Activated CD8-positive, alpha-beta T cell treated with anti-CD3 and anti-CD28 coated beads for 36 hours (primary cell): ENCODE results near the gene TAF11. TPM values are rescaled to one million over a fixed set of nuclear protein-coding genes. Genes with fewer than 3 reads are reported as not detected.

Experiments
- ATAC-seq: fragments of 200-7000 bp; cut with Tn5 transposase; one replicate; pipeline ENCODE4 v1.10.0; 2021; ENCODE audit warnings: mild to moderate bottlenecking, moderate library complexity
- CTCF ChIA-PET: fragments of 350-600 bp; sonication (Branson Sonifier 250); formaldehyde crosslinking; loops from one replicate; lab custom pipeline; 2021; ENCODE audit warnings: antibody characterized with exemption; lab: Charles Lee
- POLR2A ChIA-PET: fragments of 350-600 bp; sonication (Branson Sonifier 250); formaldehyde crosslinking; loops from one replicate; lab custom pipeline; 2021; ENCODE audit warnings: antibody characterized with exemption; lab: Charles Lee
- DNase-seq: peaks from one replicate; pipeline ENCODE4 v3.0.0-alpha.2; 2020
- H3K27ac Mint-ChIP-seq: one replicate; pipeline ENCODE4 v1.8.0; 2021; ENCODE audit warnings: mild to moderate bottlenecking, mixed read lengths
- H3K27me3 Mint-ChIP-seq: one replicate; pipeline ENCODE4 v1.8.0; 2021; ENCODE audit warnings: mixed read lengths
- H3K36me3 Mint-ChIP-seq: one replicate; pipeline ENCODE4 v1.8.0; 2021; ENCODE audit warnings: low read depth, mixed read lengths
- H3K4me1 Mint-ChIP-seq: one replicate; pipeline ENCODE4 v1.8.0; 2021; ENCODE audit warnings: low read depth, mixed read lengths
- H3K4me3 Mint-ChIP-seq: one replicate; pipeline ENCODE4 v1.8.0; 2021; ENCODE audit warnings: mild to moderate bottlenecking, moderate library complexity, mixed read lengths
- H3K9me3 Mint-ChIP-seq: one replicate; pipeline ENCODE4 v1.8.0; 2021; ENCODE audit warnings: mixed read lengths
- intact Hi-C: fragments of 100-400 bp; cut with micrococcal nuclease; formaldehyde crosslinking; loops from one replicate; pipeline ENCODE4 v1.10.0; 2022
- total RNA-seq, 2 experiments: library from RNA; stranded (reverse); gene quantifications; one replicate each; pipeline ENCODE4 v1.2.3, GENCODE V29; 2021
- TF ChIP-seq, protein P1 (sequence below): fragments of 200-600 bp; IDR thresholded peaks from one replicate; pipeline ENCODE4 v1.8.0; 2022; ENCODE audit warnings: antibody characterized with exemption, mild to moderate bottlenecking

TAF11 gene
- total RNA-seq, 2 experiments from 2014 or later, result 29.3 to 29.4 TPM

DNA sequence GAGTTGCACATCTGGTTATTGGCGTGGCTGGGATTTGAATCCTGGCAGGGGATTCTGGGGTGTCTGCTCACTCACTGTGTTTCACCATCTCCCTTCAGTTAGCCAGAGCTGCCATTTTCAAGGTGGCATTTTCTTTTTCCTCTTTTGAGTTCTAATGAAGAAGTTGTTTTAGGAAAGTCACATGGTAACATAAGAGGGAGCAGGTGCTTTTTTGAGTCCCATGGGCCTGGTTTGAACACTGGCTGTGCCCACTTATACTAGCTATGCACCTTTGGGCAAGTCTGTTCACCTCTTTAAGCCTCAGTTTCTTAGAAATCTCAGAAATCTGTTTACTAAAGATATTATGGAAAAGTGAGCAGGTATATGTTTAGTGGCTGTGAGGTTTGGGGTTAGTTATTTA lies 40.9 kb upstream of the TAF11 start:
- peaks cover 2% of the 10 kb centered on the region for H3K4me1 Mint-ChIP-seq
- ChIA-PET POLR2A (no interaction called here), CTCF (no interaction called here)
- no peak for ATAC-seq
- no peak for DNase-seq
- H3K9me3 Mint-ChIP-seq, result no peaks in the 10 kb centered on the region
- intact Hi-C loops, result no loop called here
- H3K36me3 Mint-ChIP-seq, result no peaks in the 10 kb centered on the region
- no peak overlapping the region for H3K4me3 Mint-ChIP-seq
- no peaks in the 10 kb centered on the region for H3K27me3 Mint-ChIP-seq
- H3K27ac Mint-ChIP-seq, result no peak overlapping the region
- TF ChIP-seq, protein P1, sequence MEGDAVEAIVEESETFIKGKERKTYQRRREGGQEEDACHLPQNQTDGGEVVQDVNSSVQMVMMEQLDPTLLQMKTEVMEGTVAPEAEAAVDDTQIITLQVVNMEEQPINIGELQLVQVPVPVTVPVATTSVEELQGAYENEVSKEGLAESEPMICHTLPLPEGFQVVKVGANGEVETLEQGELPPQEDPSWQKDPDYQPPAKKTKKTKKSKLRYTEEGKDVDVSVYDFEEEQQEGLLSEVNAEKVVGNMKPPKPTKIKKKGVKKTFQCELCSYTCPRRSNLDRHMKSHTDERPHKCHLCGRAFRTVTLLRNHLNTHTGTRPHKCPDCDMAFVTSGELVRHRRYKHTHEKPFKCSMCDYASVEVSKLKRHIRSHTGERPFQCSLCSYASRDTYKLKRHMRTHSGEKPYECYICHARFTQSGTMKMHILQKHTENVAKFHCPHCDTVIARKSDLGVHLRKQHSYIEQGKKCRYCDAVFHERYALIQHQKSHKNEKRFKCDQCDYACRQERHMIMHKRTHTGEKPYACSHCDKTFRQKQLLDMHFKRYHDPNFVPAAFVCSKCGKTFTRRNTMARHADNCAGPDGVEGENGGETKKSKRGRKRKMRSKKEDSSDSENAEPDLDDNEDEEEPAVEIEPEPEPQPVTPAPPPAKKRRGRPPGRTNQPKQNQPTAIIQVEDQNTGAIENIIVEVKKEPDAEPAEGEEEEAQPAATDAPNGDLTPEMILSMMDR, result no peak

DNA sequence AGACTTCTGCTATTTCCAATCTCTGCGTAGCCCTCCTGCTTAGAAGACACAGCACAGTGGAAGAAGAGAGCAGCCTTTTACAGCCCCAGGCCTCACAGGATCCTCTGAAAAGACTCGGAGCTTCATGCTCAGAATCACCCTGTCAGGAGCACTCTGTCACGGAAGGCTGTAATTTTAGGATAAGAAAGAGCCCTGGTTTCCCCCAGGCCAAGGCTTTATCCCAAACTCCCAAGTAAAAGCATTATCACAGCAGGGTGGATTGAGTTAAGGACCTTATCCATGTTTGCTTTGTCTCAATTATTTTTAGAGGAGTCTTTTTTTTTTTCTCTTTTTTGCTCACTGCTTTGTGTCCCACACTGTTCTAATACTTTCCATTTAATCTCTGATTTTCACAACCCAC lies 40.4 kb upstream of the TAF11 start:
- H3K4me1 Mint-ChIP-seq, result peaks cover 2% of the 10 kb centered on the region
- no peaks in the 10 kb centered on the region for H3K36me3 Mint-ChIP-seq
- no peak overlapping the region for H3K27ac Mint-ChIP-seq
- intact Hi-C loops, result no loop called here
- no peak for ATAC-seq
- no peak for DNase-seq
- TF ChIP-seq, protein P1, result no peak
- H3K4me3 Mint-ChIP-seq, result no peak overlapping the region
- POLR2A ChIA-PET, result no interaction called here
- no peaks in the 10 kb centered on the region for H3K27me3 Mint-ChIP-seq
- CTCF ChIA-PET, result no interaction called here
- no peaks in the 10 kb centered on the region for H3K9me3 Mint-ChIP-seq

DNA sequence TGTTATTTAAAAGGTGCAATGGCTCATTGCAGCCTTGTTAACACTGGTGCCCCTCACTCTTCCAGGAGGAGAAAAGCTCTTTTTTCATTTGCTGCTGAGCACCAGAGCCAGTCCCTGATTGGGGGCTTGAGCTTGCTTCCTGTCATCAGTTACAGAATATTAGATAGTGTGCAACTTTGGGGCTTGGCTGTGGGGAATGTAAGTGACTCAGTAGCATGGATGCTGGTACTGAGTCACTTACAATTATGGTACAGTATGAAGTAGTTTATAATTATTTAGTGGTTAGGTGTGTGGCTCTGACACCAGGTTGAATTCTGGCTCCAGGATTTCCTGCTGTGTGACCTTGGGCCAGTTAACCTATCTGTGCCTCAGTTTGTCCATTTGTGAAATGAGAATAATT lies 38.8 kb upstream of the TAF11 start:
- Mint-ChIP-seq H3K4me1 (peaks cover 5% of the 10 kb centered on the region), H3K27ac (no peak overlapping the region), H3K36me3 (no peaks in the 10 kb centered on the region), H3K27me3 (no peaks in the 10 kb centered on the region), H3K4me3 (no peak overlapping the region), H3K9me3 (no peaks in the 10 kb centered on the region)
- intact Hi-C loops, result no loop called here
- ATAC-seq (peak; percentile 55), DNase-seq (no peak)
- POLR2A ChIA-PET, result no interaction called here
- TF ChIP-seq, protein P1, result no peak
- CTCF ChIA-PET, result interaction anchor here (1.7 kb wide), 1 partner anchor 60 kb away, joined by 4 read pairs; no protein-coding TSS in a partner anchor

DNA sequence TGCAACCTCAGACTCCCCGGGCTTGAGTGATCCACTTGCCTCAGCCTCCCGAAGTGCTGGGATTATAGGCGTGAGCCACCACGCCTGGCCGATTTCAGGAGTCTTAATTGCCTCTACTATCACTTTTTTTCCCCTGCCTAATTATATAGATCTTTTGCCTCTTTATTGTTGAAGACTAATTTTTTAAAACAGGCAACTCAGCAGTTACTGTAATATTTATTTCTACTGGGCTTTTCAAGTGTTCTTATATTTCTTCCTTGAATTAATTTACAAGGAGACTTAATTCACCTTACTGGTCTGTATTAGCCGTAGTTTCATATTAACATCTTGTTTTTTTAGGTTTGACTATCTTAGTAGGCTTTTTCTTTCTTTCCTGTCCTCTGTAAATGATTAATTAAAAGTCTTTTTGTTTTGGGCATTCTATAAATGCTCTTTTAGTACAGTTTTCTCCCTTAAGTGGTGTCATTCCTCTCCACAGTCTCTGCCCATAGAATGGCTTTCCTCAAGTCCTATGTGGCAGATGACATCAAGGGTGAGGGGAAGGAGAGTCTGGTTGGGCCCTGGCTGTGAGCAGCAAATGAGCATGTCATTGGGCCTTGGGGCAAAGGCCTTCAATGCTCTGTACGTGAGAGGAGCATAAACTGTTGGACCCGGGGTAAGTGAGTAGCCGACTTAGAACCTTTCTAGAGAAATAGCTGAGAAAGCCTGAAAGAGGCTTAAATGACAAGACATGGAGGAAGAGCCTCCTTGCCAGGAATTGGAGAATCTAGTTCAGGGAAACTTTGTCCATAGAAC lies 37.2 kb upstream of the TAF11 start:
- TF ChIP-seq, protein P1, result no peak
- H3K27ac Mint-ChIP-seq, result no peak overlapping the region
- POLR2A ChIA-PET, result interaction anchor here (0.6 kb wide), 1 partner anchor 23 kb away, joined by 3 read pairs; no protein-coding TSS in a partner anchor
- no peaks in the 10 kb centered on the region for H3K36me3 Mint-ChIP-seq
- ATAC-seq (no peak), DNase-seq (no peak)
- no peak overlapping the region for H3K4me3 Mint-ChIP-seq
- H3K4me1 Mint-ChIP-seq, result peaks cover 5% of the 10 kb centered on the region
- intact Hi-C loops, result no loop called here
- no peaks in the 10 kb centered on the region for H3K27me3 Mint-ChIP-seq
- no peaks in the 10 kb centered on the region for H3K9me3 Mint-ChIP-seq
- CTCF ChIA-PET, result interaction anchor here (1.7 kb wide), 1 partner anchor 62 kb away, joined by 4 read pairs; no protein-coding TSS in a partner anchor

DNA sequence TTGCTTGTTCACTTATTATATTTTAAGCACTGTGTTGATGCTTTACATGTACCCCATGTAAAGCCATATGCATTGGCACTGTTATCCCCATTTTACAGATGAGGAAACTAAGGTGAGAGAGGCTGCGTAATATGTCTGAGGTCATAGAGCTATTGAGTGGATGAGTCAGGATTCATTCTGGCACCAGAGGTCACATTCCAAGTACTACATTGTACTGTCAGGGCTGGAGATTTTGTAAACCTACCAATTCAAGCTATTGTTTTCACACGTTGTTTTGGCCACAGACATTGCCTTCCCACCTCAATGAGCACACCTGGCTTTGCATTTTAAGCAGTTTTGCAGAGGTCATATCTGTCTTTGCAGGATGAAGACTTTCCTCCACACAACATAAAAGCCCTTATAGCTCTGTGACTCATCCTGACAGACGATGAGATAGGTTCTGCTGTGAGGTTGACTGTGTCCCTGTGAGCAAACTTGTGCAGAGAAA lies 34.4 kb upstream of the TAF11 start:
- intact Hi-C loops, result no loop called here
- TF ChIP-seq, protein P1, result no peak
- Mint-ChIP-seq H3K27ac (no peak overlapping the region), H3K4me3 (no peak overlapping the region), H3K9me3 (no peaks in the 10 kb centered on the region), H3K4me1 (peaks cover 7% of the 10 kb centered on the region), H3K36me3 (peaks cover 1% of the 10 kb centered on the region), H3K27me3 (no peaks in the 10 kb centered on the region)
- DNase-seq (no peak), ATAC-seq (peak; percentile 58)
- CTCF ChIA-PET, result no interaction called here
- POLR2A ChIA-PET, result interaction anchor here (0.8 kb wide), 1 partner anchor 13 kb away, joined by 3 read pairs; no protein-coding TSS in a partner anchor
